ENCODE data around the gene PKN2. TPM values are rescaled to one million over a fixed set of nuclear protein-coding genes. Genes with fewer than 3 reads are reported as not detected.

PKN2 gene
- total and polyA plus RNA-seq, 9 of the 15 experiments (the other 6 are each of a cell fraction or from before 2014, with no cell fraction given) = 4.5 to 25.3 (median 19.2) TPM

DNA sequence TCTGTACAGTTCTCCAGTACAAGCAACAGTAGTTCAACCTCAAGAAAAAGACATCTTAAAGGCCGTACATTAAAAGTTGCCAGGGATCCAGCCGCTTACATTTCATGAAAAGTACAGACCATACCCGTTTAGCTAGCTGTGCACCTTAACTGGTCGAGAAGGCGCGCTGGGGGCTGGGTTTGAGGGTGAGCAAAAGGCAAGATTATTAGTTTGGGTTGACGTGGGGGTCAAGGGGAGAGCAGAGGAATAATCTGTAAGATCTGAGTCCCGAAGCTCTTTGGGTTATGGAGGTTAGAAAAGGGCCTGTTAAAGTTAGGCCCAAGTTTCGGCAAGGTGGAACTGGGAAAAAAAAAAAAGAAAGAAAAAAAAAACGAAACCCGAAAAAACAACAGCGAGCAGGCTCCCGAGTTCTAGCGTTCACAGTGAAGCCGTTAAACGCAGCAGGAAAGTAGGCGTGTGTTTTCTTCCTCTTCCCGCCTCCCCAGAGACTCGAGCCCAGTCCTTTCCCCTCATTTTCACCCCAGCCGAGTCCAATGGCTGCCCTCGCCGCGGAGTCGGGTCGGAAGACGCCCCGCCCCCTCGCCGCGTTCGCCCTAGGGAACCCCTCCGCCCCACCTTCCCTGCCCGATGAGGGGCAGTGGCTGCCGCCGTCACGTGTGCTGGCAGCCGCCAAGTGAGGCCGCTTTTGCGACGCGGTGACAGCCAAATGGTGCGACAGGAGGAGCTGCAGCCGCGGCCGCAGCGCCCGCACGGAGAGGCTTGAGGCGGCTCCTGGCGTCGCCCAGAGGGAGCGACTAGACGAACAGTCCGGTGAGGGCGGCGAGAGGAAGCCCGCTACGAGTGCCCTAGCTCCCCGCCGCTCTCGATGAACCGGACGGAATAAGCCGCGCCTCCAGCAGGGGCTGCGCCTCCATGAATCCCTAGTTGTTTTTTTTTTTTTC lies at the start of gene PKN2 (continued):
- TF ChIP-seq OTX1 (CRISPR knock-in tag; IDR thresholded peaks at IDR 0.05) (no peak), GABPB1 (CRISPR knock-in tag; IDR thresholded peaks at IDR 0.05) (peak; percentile 71), ZNF217 (CRISPR knock-in tag; IDR thresholded peaks at IDR 0.05) (no peak), RCOR1 (IDR thresholded peaks at IDR 0.05; ENCODE audit: borderline replicate concordance in 1 of 2, low read depth in 2 of 2, low read length in 2 of 2) (peak in 1 of 2 experiments; percentile 71; a peak in 2 of 4 replicates), BCL6 (CRISPR knock-in tag; IDR thresholded peaks at IDR 0.05) (no peak), EP400 (IDR thresholded peaks at IDR 0.05) (peak; percentile 70)
- TF ChIP-seq, protein P1, sequence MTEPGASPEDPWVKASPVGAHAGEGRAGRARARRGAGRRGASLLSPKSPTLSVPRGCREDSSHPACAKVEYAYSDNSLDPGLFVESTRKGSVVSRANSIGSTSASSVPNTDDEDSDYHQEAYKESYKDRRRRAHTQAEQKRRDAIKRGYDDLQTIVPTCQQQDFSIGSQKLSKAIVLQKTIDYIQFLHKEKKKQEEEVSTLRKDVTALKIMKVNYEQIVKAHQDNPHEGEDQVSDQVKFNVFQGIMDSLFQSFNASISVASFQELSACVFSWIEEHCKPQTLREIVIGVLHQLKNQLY (CRISPR knock-in tag; conservative IDR thresholded peaks at IDR 0.05) = no peak
- TF ChIP-seq, protein P2, sequence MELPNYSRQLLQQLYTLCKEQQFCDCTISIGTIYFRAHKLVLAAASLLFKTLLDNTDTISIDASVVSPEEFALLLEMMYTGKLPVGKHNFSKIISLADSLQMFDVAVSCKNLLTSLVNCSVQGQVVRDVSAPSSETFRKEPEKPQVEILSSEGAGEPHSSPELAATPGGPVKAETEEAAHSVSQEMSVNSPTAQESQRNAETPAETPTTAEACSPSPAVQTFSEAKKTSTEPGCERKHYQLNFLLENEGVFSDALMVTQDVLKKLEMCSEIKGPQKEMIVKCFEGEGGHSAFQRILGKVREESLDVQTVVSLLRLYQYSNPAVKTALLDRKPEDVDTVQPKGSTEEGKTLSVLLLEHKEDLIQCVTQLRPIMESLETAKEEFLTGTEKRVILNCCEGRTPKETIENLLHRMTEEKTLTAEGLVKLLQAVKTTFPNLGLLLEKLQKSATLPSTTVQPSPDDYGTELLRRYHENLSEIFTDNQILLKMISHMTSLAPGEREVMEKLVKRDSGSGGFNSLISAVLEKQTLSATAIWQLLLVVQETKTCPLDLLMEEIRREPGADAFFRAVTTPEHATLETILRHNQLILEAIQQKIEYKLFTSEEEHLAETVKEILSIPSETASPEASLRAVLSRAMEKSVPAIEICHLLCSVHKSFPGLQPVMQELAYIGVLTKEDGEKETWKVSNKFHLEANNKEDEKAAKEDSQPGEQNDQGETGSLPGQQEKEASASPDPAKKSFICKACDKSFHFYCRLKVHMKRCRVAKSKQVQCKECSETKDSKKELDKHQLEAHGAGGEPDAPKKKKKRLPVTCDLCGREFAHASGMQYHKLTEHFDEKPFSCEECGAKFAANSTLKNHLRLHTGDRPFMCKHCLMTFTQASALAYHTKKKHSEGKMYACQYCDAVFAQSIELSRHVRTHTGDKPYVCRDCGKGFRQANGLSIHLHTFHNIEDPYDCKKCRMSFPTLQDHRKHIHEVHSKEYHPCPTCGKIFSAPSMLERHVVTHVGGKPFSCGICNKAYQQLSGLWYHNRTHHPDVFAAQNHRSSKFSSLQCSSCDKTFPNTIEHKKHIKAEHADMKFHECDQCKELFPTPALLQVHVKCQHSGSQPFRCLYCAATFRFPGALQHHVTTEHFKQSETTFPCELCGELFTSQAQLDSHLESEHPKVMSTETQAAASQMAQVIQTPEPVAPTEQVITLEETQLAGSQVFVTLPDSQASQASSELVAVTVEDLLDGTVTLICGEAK (IDR thresholded peaks at IDR 0.05) = 0 out of 2 replicates have a peak, but pooled peaks have one; percentile 25
- TF ChIP-seq, protein P2 (CRISPR knock-in tag; IDR thresholded peaks at IDR 0.05) = no peak
- TF ChIP-seq, protein P3, sequence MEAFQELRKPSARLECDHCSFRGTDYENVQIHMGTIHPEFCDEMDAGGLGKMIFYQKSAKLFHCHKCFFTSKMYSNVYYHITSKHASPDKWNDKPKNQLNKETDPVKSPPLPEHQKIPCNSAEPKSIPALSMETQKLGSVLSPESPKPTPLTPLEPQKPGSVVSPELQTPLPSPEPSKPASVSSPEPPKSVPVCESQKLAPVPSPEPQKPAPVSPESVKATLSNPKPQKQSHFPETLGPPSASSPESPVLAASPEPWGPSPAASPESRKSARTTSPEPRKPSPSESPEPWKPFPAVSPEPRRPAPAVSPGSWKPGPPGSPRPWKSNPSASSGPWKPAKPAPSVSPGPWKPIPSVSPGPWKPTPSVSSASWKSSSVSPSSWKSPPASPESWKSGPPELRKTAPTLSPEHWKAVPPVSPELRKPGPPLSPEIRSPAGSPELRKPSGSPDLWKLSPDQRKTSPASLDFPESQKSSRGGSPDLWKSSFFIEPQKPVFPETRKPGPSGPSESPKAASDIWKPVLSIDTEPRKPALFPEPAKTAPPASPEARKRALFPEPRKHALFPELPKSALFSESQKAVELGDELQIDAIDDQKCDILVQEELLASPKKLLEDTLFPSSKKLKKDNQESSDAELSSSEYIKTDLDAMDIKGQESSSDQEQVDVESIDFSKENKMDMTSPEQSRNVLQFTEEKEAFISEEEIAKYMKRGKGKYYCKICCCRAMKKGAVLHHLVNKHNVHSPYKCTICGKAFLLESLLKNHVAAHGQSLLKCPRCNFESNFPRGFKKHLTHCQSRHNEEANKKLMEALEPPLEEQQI (IDR thresholded peaks at IDR 0.05) = 0 out of 2 replicates have a peak, but pooled peaks have one; percentile 39

Measured in K562 (cell line).